Cardiac muscle cell (in vitro differentiated cells and primary cell): ENCODE data around the gene SMG1. TPM values are rescaled to one million over a fixed set of nuclear protein-coding genes. Genes with fewer than 3 reads are reported as not detected.
A peak's percentile ranks its signal among the peaks of the same experiment; 100 is the strongest.

Experiments
- DNase-seq, 2 donors: peaks; one replicate each; pipeline versions ENCODE4 v3.0.0 to v3.0.0-alpha.2; 2010 to 2017; ENCODE audit warnings: low read depth in 1 of 2, low spot score in 1 of 2
- H3K27ac ChIP-seq: fragments of 200-600 bp; sonication (generic); 2 replicates; pipeline ENCODE4 v1.5.1; 2016
- H3K27me3 ChIP-seq: fragments of 200-600 bp; sonication (generic); 2 replicates; pipeline ENCODE4 v1.6.0; 2016; ENCODE audit warnings: control low read depth
- H3K36me3 ChIP-seq: fragments of 200-600 bp; sonication (generic); 2 replicates; pipeline ENCODE4 v1.5.1; 2016; ENCODE audit warnings: control low read depth
- H3K4me1 ChIP-seq: fragments of 200-600 bp; sonication (generic); 2 replicates; pipeline ENCODE4 v1.8.1; 2017; ENCODE audit warnings: low read depth, mild to moderate bottlenecking, mixed run types
- H3K4me3 ChIP-seq: fragments of 200-600 bp; sonication (generic); 2 replicates; pipeline ENCODE4 v1.5.1; 2016; ENCODE audit warnings: mild to moderate bottlenecking
- H3K9me3 ChIP-seq: fragments of 200-600 bp; sonication (generic); 2 replicates; pipeline ENCODE4 v1.5.1; 2017; ENCODE audit warnings: low read depth, mild to moderate bottlenecking, control low read depth
- CTCF ChIP-seq: IDR thresholded peaks from 2 replicates; pipeline ENCODE4 v1.5.1; 2012; ENCODE audit warnings: low read depth, mild to moderate bottlenecking, low read length
- polyA plus RNA-seq: library from polyadenylated mRNA; unstranded; fragments of >200 nt; fragmentation: Nextera tagmentation; extraction: Ambion mirVana; gene quantifications from 2 replicates; pipeline ENCODE4 v1.2.1, GENCODE V29; 2016
- total RNA-seq: library from RNA; depleted of rRNA; stranded (reverse); fragments of >200 nt; gene quantifications from 2 replicates; pipeline ENCODE4 v1.2.3, GENCODE V29; 2016

SMG1 gene
- total and polyA plus RNA-seq, 2 experiments from 2014 or later: 8.2 to 30.1 TPM

- H3K9me3 ChIP-seq: no peaks in the 10 kb centered on the region
- DNase-seq: peak in 1 of 2 donors; percentile 49
- TF ChIP-seq CTCF: no peak
- H3K36me3 ChIP-seq: peaks cover 60% of the 10 kb centered on the region
- H3K4me3 ChIP-seq: no peak overlapping the region
- no peak overlapping the region for H3K27ac ChIP-seq
- no peaks in the 10 kb centered on the region for H3K27me3 ChIP-seq
- H3K4me1 ChIP-seq: peaks cover 9% of the 10 kb centered on the region
Observed at GRCh38 chr16:18792836-18793433, 133.3 kb downstream of the SMG1 start.

GRCh38 chr16:18789850-18790706, 136.1 kb downstream of the SMG1 start, which contains the start of gene RPS15A:
Gene RPS15A (minus strand): TSS chr16:18790334. CDS start chr16:18789113, 1,221 bp downstream.
- Histone ChIP-seq H3K9me3 (no peaks in the 10 kb centered on the region), H3K4me3 (peak within 1 kb of the TSS; percentile 70), H3K27ac (peak within 1 kb of the TSS; percentile 89), H3K36me3 (peaks cover 50% of the 10 kb centered on the region), H3K4me1 (peaks cover 23% of the 10 kb centered on the region), H3K27me3 (no peaks in the 10 kb centered on the region)
- peak; percentile 98 for DNase-seq
- no peak for TF ChIP-seq CTCF

GRCh38 chr16:18789515-18789849, 136.7 kb downstream of the SMG1 start:
- Histone ChIP-seq H3K9me3 (no peaks in the 10 kb centered on the region), H3K27ac (peak overlapping the region; percentile 89), H3K4me1 (peaks cover 23% of the 10 kb centered on the region), H3K36me3 (peaks cover 49% of the 10 kb centered on the region), H3K4me3 (peak overlapping the region; percentile 70), H3K27me3 (no peaks in the 10 kb centered on the region)
- no peak for TF ChIP-seq CTCF
- DNase-seq: no peak

GRCh38 chr16:18788828-18789514, 137.2 kb downstream of the SMG1 start:
- H3K36me3 ChIP-seq: peaks cover 48% of the 10 kb centered on the region

More at GRCh38 chr16:18788828-18789514, 137.2 kb downstream of the SMG1 start:
- H3K27ac ChIP-seq: peak overlapping the region; percentile 89
- no peak for DNase-seq
- peaks cover 23% of the 10 kb centered on the region for H3K4me1 ChIP-seq
- TF ChIP-seq CTCF: no peak
- no peaks in the 10 kb centered on the region for H3K27me3 ChIP-seq
- H3K9me3 ChIP-seq: no peaks in the 10 kb centered on the region
- peak overlapping the region; percentile 70 for H3K4me3 ChIP-seq
